Spleen (tissue), 7 donors: Measurements from ENCODE around the gene SNX11.

Experiments
- CTCF ChIP-seq, 11 experiments: fragments of 200-600 bp in 7 of 11; fragments of 450-650 bp in 4 of 11; sonication (generic) in 4 of 11; IDR thresholded peaks in 8 of 11; conservative IDR thresholded peaks in 3 of 11; 1 replicate in 7 of 11; 2 replicates in 4 of 11; pipeline versions ENCODE4 v1.4.0 to v1.8.0; 2016 to 2021; ENCODE audit warnings: antibody characterized with exemption in 11 of 11, inconsistent platforms in 4 of 11, mild to moderate bottlenecking in 1 of 11
- POLR2A ChIP-seq, 3 donors: fragments of 450-650 bp; IDR thresholded peaks; one replicate each; pipeline ENCODE4 v1.5.1; 2017; ENCODE audit warnings: antibody characterized with exemption in 3 of 3, mild to moderate bottlenecking in 1 of 3
- donor health status: DM: no; HTN: no; CAD: no; lungs with moderate emphysema.
- donor health status: DM: no; HTN: no; CAD: no.
- donor health status: DM: no; HTN: no; CAD: no.

- TF ChIP-seq CTCF (IDR thresholded peaks at IDR 0.05 in 8 of 11, conservative IDR thresholded peaks at IDR 0.05 in 3 of 11) (no peak), POLR2A (IDR thresholded peaks at IDR 0.05) (no peak)
Observed at GRCh38 chr17:48095611-48096010, 12.0 kb upstream of the SNX11 start.
